Tibial nerve (tissue), 4 donors: ENCODE data around the gene MOCOS. TPM values are rescaled to one million over a fixed set of nuclear protein-coding genes. Genes with fewer than 3 reads are reported as not detected.

ENCODE experiments used
- DNase-seq, 2 donors: peaks; one replicate each; pipeline ENCODE4 v3.0.0-alpha.2; 2019; ENCODE audit warnings: low spot score in 2 of 2
- H3K27ac ChIP-seq, 4 donors: fragments of 200-600 bp; sonication (generic) in 3 of 4; one replicate each; pipeline ENCODE4 v1.5.1; 2017 to 2019; ENCODE audit warnings: mild to moderate bottlenecking in 1 of 4
- H3K27me3 ChIP-seq, 2 donors: fragments of 200-600 bp; sonication (generic) in 1 of 2; one replicate each; pipeline versions ENCODE4 v1.5.1 to v1.6.0; 2017 to 2019
- H3K36me3 ChIP-seq, 3 donors: fragments of 200-600 bp; sonication (generic); one replicate each; pipeline ENCODE4 v1.5.1; 2018 to 2019
- H3K4me1 ChIP-seq, 4 donors: fragments of 200-600 bp; sonication (generic) in 3 of 4; one replicate each; pipeline ENCODE4 v1.5.1; 2017 to 2019
- H3K4me3 ChIP-seq, 4 donors: fragments of 200-600 bp; sonication (generic) in 3 of 4; one replicate each; pipeline ENCODE4 v1.5.1; 2017 to 2019; ENCODE audit warnings: mild to moderate bottlenecking in 1 of 4, moderate library complexity in 1 of 4
- H3K9me3 ChIP-seq, 4 donors: fragments of 200-600 bp; sonication (generic) in 3 of 4; one replicate each; pipeline ENCODE4 v1.5.1; 2017 to 2019
- CTCF ChIP-seq, 5 experiments: fragments of 200-600 bp in 3 of 5; fragments of 450-650 bp in 2 of 5; sonication (generic) in 3 of 5; IDR thresholded peaks; one replicate each; pipeline ENCODE4 v1.5.1; 2016 to 2019; ENCODE audit warnings: antibody characterized with exemption in 5 of 5, mild to moderate bottlenecking in 3 of 5, moderate library complexity in 2 of 5
- EP300 ChIP-seq, 2 donors: sonication (generic); formaldehyde crosslinking; IDR thresholded peaks; one replicate each; pipeline ENCODE4 v1.6.1; 2017; ENCODE audit warnings: antibody characterized with exemption in 2 of 2, mild to moderate bottlenecking in 1 of 2
- POLR2A ChIP-seq, 2 donors: fragments of 450-650 bp; IDR thresholded peaks; one replicate each; pipeline ENCODE4 v1.6.1; 2017; ENCODE audit warnings: antibody characterized with exemption in 2 of 2, mild to moderate bottlenecking in 2 of 2, moderate library complexity in 2 of 2
- WGBS, 2 donors: methylation state at CpG; one replicate each; pipeline ENCODE4 v1.1.5; 2018; 5-methylcytosine and 5-hydroxymethylcytosine counted together
- total RNA-seq, 4 donors: library from RNA; depleted of rRNA; stranded (reverse); fragments of >200 nt; gene quantifications; one replicate each; pipeline ENCODE4 v1.1.0, GENCODE V29; 2016

MOCOS gene
- total RNA-seq, 4 donors from 2014 or later: 6.9 to 10.2 (median 8.9) TPM

- 62 to 65% methylated on average over 4 of the region's 4 CpGs for WGBS, 2 donors
- Histone ChIP-seq H3K27me3 (no peaks in the 10 kb centered on the region), H3K4me3 (no peak overlapping the region), H3K36me3 (no peaks in the 10 kb centered on the region), H3K4me1 (no peaks in the 10 kb centered on the region), H3K9me3 (peaks cover 0 to 10% (median 3%) of the 10 kb centered on the region in 4 donors), H3K27ac (no peak overlapping the region)
- no peak for TF ChIP-seq POLR2A (IDR thresholded peaks at IDR 0.05)
- no peak for TF ChIP-seq EP300 (IDR thresholded peaks at IDR 0.05)
- no peak for TF ChIP-seq CTCF (IDR thresholded peaks at IDR 0.05)
- DNase-seq: no peak
Measured at GRCh38 chr18:36284268-36284667, 97.0 kb downstream of the MOCOS start.

- DNase-seq: peak in 1 of 2 donors; percentile 76
- Histone ChIP-seq H3K27ac (no peak overlapping the region), H3K4me1 (no peaks in the 10 kb centered on the region), H3K27me3 (no peaks in the 10 kb centered on the region), H3K9me3 (peaks cover 0 to 11% (median 3%) of the 10 kb centered on the region in 4 donors), H3K36me3 (no peaks in the 10 kb centered on the region), H3K4me3 (no peak overlapping the region)
- 32% methylated on average over 6 of the region's 6 CpGs for WGBS, 2 donors
- TF ChIP-seq EP300 (IDR thresholded peaks at IDR 0.05): no peak
- no peak for TF ChIP-seq POLR2A (IDR thresholded peaks at IDR 0.05)
- TF ChIP-seq CTCF (IDR thresholded peaks at IDR 0.05): peak; percentile 75 to 89 (median 79)
Measured at GRCh38 chr18:36284671-36285295, 97.5 kb downstream of the MOCOS start.

- no peak for DNase-seq
- H3K9me3 ChIP-seq: peaks cover 0 to 11% (median 3%) of the 10 kb centered on the region in 4 donors
- no peaks in the 10 kb centered on the region for H3K4me1 ChIP-seq
- 81 to 93% methylated on average over 2 of the region's 2 CpGs for WGBS, 2 donors
- no peaks in the 10 kb centered on the region for H3K36me3 ChIP-seq
- no peak overlapping the region for H3K27ac ChIP-seq
- H3K4me3 ChIP-seq: no peak overlapping the region
- no peaks in the 10 kb centered on the region for H3K27me3 ChIP-seq
- no peak for TF ChIP-seq CTCF (IDR thresholded peaks at IDR 0.05)
Measured at GRCh38 chr18:36287653-36288052, 100.4 kb downstream of the MOCOS start.

- TF ChIP-seq CTCF (IDR thresholded peaks at IDR 0.05) (no peak), EP300 (IDR thresholded peaks at IDR 0.05) (no peak), POLR2A (IDR thresholded peaks at IDR 0.05) (no peak)
- Histone ChIP-seq H3K4me1 (no peaks in the 10 kb centered on the region), H3K4me3 (no peak overlapping the region), H3K27ac (no peak overlapping the region), H3K9me3 (peaks cover 0 to 11% (median 3%) of the 10 kb centered on the region in 4 donors), H3K27me3 (no peaks in the 10 kb centered on the region), H3K36me3 (no peaks in the 10 kb centered on the region)
- DNase-seq: no peak
Measured at GRCh38 chr18:36288689-36289088, 101.4 kb downstream of the MOCOS start.

GRCh38 chr18:36294031-36294430 lies 106.7 kb downstream of the MOCOS start:
- no peak for TF ChIP-seq CTCF (IDR thresholded peaks at IDR 0.05)
- no peak for TF ChIP-seq POLR2A (IDR thresholded peaks at IDR 0.05)
- no peak for TF ChIP-seq EP300 (IDR thresholded peaks at IDR 0.05)
- no peaks in the 10 kb centered on the region for H3K36me3 ChIP-seq
- H3K4me3 ChIP-seq: no peak overlapping the region
- peaks cover 0 to 24% (median 12%) of the 10 kb centered on the region in 4 donors for H3K4me1 ChIP-seq
- peaks cover 0 to 3% (median under 1%) of the 10 kb centered on the region in 4 donors for H3K9me3 ChIP-seq
- DNase-seq: no peak
- H3K27me3 ChIP-seq: peaks cover 0 to 12% of the 10 kb centered on the region in 2 donors
- H3K27ac ChIP-seq: no peak overlapping the region
- WGBS, 2 donors: 42 to 78% methylated on average over 1 of the region's 1 CpG
